ENCODE measurements around the gene PDE4B.

Gene PDE4B

DNA sequence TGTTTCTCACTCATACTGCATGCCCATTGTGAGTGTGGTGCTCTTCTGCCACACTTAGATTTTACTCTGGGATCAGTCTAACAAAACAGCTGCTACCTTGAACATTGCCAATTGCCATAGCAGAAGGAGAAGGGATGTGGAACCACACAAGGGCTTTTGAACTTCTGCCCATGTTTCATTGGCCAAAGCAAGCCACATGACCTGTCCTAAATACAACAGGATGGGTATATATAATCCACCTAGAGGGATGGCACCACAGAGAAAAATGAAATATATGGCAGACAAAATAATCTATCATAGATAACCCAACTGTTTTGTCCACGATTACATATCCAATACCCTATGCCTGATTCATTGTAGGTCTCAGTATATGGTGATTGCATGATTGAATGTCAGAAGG is 26.3 kb downstream of the PDE4B start:
- TF ChIP-seq, protein P1, sequence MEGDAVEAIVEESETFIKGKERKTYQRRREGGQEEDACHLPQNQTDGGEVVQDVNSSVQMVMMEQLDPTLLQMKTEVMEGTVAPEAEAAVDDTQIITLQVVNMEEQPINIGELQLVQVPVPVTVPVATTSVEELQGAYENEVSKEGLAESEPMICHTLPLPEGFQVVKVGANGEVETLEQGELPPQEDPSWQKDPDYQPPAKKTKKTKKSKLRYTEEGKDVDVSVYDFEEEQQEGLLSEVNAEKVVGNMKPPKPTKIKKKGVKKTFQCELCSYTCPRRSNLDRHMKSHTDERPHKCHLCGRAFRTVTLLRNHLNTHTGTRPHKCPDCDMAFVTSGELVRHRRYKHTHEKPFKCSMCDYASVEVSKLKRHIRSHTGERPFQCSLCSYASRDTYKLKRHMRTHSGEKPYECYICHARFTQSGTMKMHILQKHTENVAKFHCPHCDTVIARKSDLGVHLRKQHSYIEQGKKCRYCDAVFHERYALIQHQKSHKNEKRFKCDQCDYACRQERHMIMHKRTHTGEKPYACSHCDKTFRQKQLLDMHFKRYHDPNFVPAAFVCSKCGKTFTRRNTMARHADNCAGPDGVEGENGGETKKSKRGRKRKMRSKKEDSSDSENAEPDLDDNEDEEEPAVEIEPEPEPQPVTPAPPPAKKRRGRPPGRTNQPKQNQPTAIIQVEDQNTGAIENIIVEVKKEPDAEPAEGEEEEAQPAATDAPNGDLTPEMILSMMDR (IDR thresholded peaks at IDR 0.05; ENCODE audit: control insufficient read depth, insufficient read depth, low read depth, low read length, missing control alignments) = no peak
- DNase-seq (ENCODE audit: low read depth) = no peak
- H3K4me3 ChIP-seq (ENCODE audit: control insufficient read depth, low read depth, low read length) = no peak overlapping the region

DNA sequence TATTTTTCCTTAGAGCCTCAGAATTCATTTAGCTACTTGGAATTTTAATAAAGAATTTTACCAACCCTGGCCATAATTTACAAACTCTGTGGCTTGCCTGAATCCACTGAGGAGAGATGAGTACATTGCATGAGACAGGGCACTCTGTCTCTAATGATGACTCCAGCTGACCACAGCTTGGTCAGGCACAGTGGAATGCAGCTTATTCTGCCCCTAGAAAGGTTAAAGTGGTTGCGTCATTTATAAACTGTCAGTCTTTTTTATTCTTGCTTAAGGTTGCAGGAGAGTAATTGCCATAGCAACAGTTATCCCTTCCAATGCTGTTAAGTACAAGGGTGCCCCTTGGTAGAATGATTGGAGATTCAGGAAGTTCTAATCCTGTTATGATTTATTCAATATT is 28.3 kb downstream of the PDE4B start:
- H3K4me3 ChIP-seq (ENCODE audit: control insufficient read depth, low read depth, low read length) = no peak overlapping the region
- TF ChIP-seq, protein P1 (IDR thresholded peaks at IDR 0.05; ENCODE audit: control insufficient read depth, insufficient read depth, low read depth, low read length, missing control alignments) = no peak
- DNase-seq (ENCODE audit: low read depth) = peak; percentile 98

DNA sequence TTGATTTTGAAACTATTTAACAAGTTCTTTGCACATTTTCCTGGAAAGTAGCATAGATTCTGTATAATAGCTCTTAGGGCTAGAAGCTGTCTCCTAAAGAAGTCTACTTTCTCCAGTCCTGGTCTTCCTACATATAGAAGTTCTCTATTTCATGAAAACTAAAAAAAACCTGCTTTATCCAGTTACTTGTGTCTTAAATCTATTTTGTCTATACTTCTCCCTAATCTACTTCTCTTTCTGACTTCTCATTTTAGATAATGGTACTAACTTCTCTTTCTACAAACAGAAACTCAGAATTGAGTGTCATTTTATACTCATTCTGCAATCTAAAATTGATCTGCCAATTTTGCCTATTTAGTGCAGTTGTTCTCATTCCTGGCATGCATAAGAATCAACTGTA is 28.7 kb downstream of the PDE4B start:
- no peak for DNase-seq (ENCODE audit: low read depth)
- TF ChIP-seq, protein P1 (IDR thresholded peaks at IDR 0.05; ENCODE audit: control insufficient read depth, insufficient read depth, low read depth, low read length, missing control alignments) = no peak
- no peak overlapping the region for H3K4me3 ChIP-seq (ENCODE audit: control insufficient read depth, low read depth, low read length)

DNA sequence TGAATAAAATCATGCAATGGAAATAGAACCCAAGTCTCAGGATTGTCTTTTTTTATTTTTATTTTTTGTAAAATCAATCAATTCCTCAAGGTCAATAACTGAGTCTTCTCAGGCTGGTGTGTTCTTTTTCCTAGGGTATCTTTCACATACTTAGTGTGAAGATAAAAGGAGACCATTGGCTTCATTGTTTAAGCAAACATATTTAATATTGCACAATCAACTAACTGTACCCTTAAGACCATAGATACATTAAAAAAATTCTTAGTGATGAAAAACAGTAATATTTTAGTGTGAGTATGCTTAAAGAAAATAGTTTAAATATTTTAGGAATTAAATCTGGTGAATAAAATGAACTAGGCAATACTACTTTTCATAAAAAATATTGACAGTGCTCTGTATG is 31.4 kb downstream of the PDE4B start:
- DNase-seq (ENCODE audit: low read depth) = no peak
- no peak overlapping the region for H3K4me3 ChIP-seq (ENCODE audit: control insufficient read depth, low read depth, low read length)
- TF ChIP-seq, protein P1 (IDR thresholded peaks at IDR 0.05; ENCODE audit: control insufficient read depth, insufficient read depth, low read depth, low read length, missing control alignments) = no peak

DNA sequence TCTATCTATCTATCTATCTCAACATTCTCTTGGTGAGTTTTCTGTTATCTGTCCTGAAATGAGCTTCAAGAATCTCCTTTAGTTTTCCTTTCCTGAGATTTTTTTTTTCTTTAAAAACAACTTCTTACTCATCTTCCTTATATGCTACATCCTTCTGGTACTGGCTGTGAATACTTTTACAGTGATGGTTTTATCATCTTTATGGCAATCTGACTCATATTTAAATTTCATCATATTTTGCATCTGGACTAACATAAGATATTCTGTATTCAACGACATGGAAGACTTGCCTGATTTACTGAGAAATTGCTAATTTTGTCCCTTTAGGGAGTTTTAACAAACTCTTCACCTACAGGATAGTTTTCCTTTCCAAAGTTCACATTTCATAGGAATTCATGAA is 33.0 kb downstream of the PDE4B start:
- TF ChIP-seq, protein P1 (IDR thresholded peaks at IDR 0.05; ENCODE audit: control insufficient read depth, insufficient read depth, low read depth, low read length, missing control alignments) = no peak
- H3K4me3 ChIP-seq (ENCODE audit: control insufficient read depth, low read depth, low read length) = no peak overlapping the region
- DNase-seq (ENCODE audit: low read depth) = peak; percentile 52

DNA sequence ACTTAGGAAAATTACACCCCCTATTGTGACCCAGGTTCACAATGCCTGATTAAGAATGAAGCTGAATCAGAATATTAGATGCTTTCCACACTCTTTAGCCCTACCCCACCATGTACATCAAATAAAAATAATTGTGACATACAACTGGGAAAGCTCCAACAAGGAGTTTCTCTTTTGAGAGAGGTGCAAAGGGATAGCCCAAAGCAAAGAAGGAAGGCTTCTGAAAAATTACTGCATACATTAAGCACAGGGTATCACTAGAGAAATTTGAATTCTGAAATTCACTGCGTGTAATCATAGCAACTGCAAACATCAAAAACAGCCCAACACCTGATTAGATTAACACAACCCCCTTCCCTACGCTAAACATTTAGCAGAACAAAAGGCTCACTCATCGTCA is 34.1 kb downstream of the PDE4B start:
- DNase-seq (ENCODE audit: low read depth) = no peak
- TF ChIP-seq, protein P1 (IDR thresholded peaks at IDR 0.05; ENCODE audit: control insufficient read depth, insufficient read depth, low read depth, low read length, missing control alignments) = no peak
- no peak overlapping the region for H3K4me3 ChIP-seq (ENCODE audit: control insufficient read depth, low read depth, low read length)

DNA sequence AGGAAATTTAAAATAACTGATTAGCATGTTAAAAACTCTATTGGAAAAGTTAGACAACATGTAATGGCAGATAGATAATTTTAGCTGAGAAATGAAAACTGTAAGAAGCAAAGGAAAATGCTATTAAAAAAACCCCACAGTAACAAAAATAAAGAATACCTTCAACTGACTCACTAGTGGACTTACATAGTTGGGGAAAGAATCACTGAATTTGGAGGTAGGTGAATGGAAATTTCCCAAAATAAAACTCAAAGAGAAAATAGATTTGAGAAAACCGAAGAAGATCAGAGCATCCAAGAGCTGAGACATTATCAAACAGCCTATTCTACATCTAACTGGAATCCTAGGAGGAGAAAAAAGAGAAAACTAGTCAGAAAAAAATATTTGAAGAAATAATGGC is 34.7 kb downstream of the PDE4B start:
- no peak for DNase-seq (ENCODE audit: low read depth)
- H3K4me3 ChIP-seq (ENCODE audit: control insufficient read depth, low read depth, low read length) = no peak overlapping the region
- TF ChIP-seq, protein P1 (IDR thresholded peaks at IDR 0.05; ENCODE audit: control insufficient read depth, insufficient read depth, low read depth, low read length, missing control alignments) = no peak

All from AG09309 (cell line).